ENCODE results near the gene CHRNG.
"Not testable (repeated sequence)": the region's sequence is repeated elsewhere in the genome, so short reads cannot be mapped to it uniquely, and the experiment has no call there.

CHRNG gene

DNA sequence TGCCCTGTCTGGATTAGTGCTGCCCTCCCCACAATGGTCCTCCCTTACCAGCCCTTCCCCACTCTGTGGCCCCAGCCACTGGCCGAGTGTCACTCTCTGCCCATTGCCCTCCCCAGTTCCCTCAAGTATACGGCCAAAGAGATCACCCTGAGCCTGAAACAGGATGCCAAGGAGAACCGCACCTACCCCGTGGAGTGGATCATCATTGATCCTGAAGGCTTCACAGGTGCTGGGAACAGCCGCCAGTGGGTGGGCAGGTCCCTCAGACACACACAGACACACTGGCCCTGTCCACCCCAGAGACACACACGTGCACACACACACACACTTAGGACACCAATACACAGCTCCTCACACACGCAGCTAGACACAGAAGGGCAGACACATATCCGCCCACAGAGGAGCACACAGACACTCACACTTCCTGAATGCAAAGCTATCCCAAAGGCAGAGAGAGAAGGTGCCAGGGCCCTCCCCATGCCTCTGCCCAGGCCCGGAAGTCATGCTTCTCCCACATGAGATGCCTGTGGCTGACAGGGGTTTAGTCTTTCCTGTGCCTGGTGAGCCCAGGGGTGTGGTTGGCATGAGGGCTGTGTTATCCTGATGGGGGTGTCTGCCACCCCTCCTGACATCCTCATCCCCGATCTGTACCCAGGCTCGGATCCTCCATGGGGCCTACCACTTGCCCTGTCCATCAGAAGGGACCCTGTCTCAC lies 10.6 kb upstream of the CHRNG start:
- no peak for DNase-seq

DNA sequence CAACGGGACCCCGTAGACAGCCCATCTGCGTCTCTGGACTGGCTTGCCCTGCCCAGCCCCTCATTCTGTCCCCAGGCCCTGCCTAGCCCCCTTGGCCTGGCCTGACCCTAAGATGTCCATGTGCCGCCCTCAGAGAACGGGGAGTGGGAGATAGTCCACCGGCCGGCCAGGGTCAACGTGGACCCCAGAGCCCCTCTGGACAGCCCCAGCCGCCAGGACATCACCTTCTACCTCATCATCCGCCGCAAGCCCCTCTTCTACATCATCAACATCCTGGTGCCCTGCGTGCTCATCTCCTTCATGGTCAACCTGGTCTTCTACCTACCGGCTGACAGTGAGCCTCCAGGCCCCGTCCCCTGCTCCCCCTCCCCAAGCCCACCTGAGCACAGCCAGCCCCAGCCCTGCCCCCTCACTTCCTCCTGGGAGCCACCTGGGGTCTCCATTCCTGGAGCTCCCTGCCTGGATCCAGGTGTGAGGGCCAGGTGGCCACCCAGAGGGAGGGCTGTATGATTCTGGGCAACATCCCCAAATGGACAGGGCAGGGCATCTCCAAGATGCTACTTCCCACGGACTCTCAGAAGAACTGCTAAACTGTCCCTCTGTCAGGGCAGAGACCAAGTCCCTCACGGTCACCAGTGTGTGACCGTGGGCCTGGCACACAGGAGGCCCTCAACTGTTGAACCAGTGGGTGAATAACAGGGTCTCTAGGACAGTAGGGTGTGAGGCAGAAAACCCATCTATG lies 9.5 kb upstream of the CHRNG start:
- no peak for DNase-seq

DNA sequence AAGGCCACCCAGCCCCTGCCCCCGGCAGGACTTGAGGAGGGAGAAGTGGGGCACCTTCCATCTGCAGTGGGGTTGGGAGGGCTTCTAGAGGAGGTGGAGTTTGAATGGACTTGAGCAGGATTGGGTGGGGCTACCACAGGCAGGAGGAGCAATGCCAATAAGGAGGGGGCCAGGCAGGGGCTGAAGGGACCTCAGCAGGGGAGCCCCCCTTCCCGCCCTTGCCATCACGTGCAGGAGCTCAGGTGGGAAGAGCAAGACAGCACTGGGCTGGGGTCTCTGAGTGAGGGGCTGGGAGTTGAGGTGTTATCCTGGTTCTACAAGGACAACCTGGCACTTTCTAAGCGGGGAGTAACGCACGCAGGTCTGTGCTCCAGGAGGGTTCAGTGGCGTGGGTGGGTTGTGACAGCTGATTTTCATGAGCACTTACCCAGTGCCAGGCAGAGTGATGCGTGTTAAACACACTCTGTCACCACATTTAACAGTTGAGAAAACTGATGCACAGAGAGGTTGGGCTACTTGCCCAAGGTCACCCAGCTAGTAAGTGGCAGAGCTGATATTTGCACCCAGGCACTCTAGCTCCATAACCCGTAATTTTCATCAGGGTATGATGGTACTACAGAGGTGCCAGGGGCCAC lies 8.7 kb upstream of the CHRNG start:
- no peak for DNase-seq

DNA sequence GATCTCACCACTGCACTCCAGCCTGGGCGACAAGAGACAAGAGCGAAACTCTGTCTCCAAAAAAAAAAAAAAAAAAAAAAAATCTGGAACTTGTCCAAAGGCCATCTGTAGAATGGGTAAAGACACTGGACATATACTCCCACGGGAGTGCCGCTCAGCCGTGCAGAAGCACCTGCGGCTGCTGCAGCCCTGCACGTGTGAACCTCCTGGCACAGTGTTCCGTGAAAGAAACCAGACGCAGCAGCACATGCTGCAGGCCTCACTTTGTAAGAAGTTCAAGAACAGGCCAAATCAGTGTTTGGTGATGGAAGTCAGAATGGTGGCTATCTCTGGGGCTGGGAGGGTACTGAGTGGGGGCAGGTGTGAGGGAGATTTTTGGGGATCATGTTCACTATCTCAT lies 7.1 kb upstream of the CHRNG start:
- no peak for DNase-seq

DNA sequence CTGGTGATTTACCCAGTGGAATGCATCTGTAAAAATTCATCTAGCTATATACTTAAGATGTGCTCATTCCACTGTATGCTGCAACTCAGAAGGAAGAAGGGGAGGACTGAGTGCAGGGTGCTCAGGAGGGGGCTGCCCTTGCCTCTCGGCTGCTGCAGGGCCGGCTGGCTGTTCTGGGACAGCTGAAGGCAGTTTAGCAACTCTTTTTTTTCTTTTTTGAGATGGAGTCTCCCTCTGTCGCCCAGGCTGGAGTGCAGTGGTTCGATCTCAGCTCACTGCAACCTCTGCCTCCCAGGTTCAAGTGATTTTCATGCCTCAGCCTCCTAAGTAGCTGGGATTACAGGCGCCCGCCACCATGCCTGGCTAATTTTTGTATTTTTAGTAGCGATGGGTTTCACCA lies 6.7 kb upstream of the CHRNG start:
- not testable (repeated sequence) for DNase-seq

DNA sequence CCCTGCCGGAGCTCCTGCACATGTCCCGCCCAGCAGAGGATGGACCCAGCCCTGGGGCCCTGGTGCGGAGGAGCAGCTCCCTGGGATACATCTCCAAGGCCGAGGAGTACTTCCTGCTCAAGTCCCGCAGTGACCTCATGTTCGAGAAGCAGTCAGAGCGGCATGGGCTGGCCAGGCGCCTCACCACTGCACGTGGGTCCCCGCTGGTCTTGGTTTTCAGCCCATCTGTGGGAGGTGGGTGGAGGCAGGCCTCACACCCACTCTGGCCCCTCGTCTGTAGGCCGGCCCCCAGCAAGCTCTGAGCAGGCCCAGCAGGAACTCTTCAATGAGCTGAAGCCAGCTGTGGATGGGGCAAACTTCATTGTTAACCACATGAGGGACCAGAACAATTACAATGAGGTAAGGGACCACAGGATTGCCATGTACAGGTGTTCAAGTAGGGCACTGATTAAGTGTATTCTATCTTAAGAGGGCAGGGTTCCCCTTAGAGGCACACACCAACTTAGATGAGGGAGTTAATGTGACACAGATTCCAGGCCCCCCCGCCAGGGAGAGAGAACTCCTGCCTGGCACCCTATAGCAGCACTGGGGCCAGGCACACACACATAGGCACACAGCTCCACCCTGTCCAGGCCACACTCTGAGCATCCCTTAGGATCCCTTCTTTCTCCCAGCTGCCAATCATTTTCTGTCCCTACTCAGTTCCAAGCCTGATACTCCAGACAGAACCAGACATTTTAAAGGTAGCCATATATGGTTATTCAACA lies 5.4 kb upstream of the CHRNG start:
- DNase-seq: no peak

DNA sequence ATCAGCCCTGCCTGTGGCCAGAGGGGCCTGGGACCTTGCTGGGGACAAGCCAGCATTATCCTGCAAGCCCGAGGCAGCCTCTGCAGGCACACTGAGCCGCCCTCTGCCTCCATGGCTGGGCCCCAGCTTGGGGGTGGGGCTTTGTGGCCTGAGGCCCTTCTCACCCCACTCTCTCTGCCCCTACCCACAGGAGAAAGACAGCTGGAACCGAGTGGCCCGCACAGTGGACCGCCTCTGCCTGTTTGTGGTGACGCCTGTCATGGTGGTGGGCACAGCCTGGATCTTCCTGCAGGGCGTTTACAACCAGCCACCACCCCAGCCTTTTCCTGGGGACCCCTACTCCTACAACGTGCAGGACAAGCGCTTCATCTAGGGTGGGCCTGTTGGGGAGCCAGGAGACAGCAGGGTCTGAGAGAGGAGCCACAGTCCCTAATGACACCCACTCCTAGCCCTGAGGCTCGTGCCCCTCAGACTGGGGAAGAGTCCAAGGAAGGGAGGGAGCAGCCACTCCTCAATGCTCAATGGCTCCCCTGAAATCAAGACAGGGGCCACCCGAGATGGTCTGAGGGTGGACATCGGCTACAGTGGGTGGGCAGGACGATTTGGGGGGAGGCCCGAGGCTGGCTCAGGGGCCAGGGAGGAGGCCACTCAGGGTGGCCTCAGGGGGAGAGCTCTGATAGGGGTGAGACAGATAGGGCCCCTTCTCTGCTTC lies 4.4 kb upstream of the CHRNG start:
- no peak for DNase-seq

DNA sequence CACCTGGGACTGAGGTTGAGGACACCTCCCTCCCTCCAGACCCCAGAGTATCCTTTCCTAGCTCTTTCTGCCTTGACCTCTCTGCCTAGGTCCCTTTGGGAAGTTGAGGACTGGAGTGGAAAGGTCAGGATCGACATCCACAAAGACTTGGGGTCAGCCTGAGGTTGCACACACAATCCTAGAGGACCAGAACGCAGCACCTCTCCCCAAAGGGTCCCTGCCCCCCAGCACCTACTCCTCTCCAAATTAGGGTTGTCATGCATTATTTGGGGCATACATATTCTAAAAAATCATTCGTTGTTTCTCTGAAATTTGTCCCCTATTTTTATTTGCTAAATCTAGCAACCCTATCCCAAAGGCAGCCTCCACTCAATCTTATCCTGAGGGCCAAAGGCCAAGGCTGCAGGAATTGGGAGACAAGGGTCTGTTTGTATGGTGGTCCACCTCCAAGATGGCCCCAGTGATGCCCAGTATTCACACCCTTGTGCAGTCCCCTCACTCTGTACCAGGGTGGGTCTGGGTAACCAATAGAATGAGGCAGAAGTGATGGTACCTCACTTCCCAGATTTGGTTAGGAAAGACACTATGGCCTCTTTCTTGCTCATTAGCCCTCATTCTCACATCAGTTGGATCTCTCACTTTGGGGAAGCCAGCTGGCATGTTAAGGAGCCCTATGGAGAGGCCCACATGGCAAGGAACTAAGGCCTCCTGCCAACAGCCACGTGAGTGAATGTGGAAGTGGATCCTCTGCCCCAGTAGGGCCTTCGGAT lies 3.5 kb upstream of the CHRNG start:
- no peak for DNase-seq

DNA sequence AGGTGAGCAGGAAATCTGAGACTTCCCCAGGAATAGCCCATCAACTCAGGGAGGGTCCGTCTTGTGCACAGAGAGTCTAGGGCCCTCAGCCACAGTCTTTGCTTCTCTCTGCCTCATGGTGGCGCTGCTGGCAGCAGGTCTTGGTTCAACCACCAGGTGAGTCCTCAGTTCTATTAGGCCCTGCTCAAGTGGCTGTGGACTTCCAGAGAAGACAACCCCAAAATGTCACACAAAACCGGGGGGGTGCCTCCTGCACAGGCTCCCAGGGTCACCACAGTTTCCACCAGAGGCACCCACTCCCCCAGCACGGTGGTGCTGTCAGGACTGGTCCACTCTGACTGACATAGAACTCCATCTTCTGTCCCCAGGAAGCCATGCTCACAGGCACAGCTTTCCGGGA lies 2.4 kb upstream of the CHRNG start:
- DNase-seq: no peak

DNA sequence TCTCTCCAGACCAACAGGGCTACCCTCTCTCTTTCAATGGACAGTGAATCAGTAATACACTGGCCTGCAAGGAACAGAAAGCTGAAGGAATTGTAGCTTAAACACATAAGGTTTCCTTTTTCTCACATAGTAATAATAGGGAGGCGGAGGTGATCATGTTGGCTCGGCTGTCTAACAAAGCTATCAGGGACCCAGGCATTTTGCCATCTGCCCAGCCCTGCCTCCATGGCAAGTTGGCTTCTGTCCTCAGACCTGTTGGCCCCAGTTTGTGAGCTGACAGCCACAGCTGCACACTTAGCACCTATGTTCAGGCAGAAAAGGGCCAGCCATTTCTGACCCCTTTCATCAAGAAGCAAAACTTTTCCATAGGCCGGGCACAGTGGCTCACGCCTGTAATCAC lies 2.0 kb upstream of the CHRNG start:
- DNase-seq: no peak

DNA sequence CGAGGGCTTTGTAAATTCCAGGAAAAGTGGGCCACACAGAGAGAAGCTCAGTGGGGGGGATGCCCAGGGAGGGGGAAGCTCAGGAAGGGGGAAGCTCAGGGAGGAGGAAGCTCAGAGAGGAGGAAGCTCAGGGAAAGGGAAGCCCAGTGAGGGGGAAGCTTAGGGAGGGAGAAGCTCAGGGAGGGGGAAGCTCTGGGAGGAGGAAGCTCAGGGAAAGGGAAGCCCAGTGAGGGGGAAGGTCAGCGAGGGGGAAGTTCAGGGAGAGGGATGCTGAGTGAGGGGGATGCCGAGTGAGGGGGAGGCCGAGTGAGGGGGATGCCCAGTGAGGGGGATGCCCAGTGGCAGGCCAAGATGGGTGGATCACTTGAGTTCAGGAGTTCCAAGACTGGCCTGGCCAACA lies 821 bp upstream of the CHRNG start:
- DNase-seq: no peak

DNA sequence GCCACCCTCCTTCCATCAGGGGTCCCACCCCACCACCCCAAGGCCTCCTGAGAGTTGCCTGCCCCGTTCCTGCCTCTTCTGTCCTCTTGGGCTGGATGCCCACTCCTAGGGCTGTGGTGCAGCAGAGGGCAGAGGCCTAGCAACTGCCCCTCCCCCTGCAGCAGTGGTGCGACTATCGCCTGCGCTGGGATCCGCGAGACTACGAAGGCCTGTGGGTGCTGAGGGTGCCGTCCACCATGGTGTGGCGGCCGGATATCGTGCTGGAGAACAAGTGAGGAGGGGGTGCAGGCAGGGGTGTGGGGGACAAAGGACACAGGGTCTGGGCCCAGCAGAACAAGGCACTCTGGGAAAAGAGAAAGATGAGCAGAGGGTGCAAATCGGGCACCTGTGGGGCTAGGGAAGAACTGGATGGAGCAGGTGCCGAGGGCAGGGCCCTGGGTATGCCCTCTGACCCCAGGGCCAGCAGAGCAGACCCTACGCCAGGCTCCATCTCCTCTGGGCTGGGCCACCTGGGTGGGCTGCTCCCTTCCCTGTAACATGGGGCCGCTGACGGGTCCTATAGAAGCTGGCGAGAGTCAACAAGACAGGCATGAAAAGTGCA lies 1.0 kb downstream of the CHRNG start:
- DNase-seq: no peak

DNA sequence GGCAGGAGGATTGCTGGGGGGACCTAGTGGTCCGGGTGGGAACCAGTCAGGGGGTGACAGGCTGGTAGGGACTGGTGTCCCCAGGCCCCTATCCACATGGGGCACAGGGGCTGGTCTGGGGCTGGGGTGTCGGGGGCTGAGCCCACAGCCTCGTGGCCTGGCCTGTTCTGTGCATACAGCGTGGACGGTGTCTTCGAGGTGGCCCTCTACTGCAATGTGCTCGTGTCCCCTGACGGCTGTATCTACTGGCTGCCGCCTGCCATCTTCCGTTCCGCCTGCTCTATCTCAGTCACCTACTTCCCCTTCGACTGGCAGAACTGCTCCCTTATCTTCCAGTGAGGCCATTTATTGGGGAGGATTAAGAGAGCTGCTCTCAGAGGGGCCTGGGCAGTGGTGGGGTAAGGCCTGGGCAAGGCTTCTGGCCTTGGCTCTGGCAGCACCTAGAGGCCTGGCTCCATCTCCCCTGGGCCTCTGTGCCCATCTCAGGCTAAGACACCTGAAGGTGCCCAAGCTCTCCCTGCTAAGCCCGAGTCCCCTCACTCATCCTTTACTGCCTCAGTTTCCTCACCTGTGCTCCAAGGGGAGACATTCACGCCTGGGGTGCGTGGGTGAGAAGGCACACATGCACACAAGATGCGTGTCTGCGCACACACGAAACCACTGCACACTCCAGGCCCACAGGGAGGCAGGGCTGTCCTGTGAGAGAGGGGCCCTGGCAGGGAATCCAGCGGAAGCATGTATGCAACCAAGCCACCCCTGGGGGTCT lies 1.9 kb downstream of the CHRNG start:
- DNase-seq: no peak

DNA sequence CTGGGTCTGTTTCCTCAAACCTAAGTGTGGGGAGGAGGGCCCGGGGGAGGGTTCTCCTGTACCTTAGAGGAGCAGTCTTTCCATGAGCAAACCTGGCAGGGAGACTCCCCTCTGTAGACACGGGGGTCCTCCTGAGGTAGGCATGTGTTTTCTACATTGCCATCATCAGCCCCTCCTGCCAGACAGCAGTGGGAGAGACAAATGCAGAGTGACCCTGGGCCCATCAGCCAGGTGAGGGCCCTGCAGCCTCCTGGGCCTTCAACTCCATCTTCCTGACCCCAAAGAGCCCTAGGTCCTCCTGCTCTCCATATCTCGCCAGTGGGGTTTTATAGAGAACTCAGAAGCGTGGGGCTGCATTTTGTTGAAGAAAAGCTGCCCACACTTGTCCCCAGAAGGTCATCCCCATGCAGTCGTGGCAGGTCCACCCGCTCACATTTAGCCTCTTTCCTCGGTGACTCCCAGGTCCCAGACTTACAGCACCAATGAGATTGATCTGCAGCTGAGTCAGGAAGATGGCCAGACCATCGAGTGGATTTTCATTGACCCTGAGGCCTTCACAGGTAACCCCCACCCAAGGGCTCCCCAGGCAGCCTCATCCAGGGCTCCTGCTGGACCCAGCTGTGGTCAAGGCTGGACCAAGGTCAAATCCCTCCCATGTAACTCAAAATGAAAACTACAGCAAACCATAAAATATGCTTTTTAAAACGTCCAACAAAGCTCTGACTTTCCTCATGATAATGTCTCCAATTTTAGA lies 2.6 kb downstream of the CHRNG start:
- no peak for DNase-seq

DNA sequence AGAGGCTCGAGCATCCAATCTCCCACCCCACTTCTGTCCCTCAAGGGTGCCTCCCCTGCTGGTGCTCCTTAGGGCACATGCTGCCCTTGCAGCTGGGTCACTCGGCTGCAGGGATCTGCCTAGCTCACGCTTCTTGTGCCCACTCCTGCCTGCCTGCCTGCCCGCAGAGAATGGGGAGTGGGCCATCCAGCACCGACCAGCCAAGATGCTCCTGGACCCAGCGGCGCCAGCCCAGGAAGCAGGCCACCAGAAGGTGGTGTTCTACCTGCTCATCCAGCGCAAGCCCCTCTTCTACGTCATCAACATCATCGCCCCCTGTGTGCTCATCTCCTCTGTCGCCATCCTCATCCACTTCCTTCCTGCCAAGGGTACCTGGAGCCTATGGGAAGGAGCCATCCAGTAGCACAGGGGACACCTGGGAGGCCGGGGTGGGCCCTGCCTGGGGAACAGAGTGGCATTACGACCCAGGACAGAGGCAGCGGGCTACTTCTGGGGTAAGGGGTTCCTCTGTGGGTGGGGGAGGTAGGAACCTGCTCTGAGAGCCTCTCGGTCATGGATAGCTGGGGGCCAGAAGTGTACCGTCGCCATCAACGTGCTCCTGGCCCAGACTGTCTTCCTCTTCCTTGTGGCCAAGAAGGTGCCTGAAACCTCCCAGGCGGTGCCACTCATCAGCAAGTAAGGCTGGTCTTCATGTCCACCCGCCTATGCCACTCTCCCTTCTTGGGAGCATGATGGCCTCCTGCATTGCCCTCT lies 3.4 kb downstream of the CHRNG start:
- DNase-seq: no peak

DNA sequence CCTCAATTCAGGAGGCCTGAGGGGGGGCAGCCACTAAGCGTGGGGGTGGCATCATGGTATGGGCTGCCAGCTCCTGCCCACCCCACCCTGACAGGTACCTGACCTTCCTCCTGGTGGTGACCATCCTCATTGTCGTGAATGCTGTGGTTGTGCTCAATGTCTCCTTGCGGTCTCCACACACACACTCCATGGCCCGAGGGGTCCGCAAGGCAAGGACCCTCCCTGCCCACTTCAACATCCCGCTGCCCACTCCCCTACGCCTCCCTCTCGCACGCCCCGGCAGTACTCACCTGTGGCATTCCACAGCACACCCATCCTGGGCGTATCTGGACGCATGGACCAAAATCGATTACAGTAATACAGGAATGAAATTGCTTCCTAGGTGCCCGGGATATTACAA lies 4.0 kb downstream of the CHRNG start:
- DNase-seq: no peak

DNA sequence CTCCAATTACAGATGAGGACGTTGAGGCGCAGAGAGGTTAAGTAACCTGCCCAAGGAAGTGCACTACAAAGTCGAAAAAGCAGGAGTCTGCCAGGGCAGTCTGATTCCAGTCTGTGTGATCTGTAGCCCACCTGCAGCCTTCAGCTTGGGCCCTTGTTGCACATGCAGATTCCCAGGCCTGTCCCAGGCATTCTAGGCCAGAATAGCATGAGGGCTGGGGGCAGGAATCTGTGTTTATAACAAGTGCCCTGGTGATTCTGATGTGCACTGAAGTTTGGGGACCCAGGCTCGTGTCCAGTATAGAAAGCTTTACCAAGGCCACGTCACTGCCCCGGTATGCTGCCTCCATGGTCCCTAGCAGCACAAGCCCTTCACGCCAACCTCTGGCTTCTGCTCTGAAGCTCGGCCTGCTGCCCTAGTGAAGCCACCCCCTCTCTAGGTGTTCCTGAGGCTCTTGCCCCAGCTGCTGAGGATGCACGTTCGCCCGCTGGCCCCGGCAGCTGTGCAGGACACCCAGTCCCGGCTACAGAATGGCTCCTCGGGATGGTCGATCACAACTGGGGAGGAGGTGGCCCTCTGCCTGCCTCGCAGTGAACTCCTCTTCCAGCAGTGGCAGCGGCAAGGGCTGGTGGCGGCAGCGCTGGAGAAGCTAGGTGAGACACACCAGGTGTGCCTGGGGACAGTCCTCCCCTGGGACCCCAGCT lies 4.6 kb downstream of the CHRNG start:
- DNase-seq: no peak

DNA sequence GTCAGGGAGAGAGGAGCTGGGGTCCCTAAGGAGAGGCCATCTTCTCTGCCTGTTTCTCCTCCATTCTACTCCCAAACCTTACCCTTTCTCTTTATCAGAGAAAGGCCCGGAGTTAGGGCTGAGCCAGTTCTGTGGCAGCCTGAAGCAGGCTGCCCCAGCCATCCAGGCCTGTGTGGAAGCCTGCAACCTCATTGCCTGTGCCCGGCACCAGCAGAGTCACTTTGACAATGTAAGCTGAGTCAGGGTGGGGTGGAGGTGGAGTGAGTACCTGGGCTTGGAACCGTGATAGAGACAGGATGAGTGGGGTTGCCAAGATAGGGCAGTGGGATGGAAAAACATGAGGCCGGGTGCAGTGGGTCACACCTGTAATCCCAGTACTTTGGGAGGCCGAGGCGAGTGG lies 5.2 kb downstream of the CHRNG start:
- no peak for DNase-seq

All from stimulated activated CD4-positive, alpha-beta T cell treated with anti-CD3 and anti-CD28 coated beads, Interleukin-4, amount 100 ng/mL, for 24 hours (primary cell).